MM.1S (cell line): ENCODE measurements around the gene KIAA0513.
A peak's percentile ranks its signal among the peaks of the same experiment; 100 is the strongest.

Source experiments
- DNase-seq: peaks from one replicate; pipeline ENCODE4 v3.0.0-alpha.2; 2015
- H2AFZ ChIP-seq: fragments of 300-600 bp; sonication (generic); 2 replicates; pipeline ENCODE4 v1.6.0; 2016; ENCODE audit warnings: antibody characterized with exemption, low read length
- H3F3A ChIP-seq: fragments of 300-600 bp; sonication (generic); 2 replicates; pipeline ENCODE4 v1.6.1; 2016; ENCODE audit warnings: mild to moderate bottlenecking, antibody characterized with exemption, low read length, moderate library complexity, mixed read lengths; ENCODE audit not compliant: insufficient read depth
- H3K27ac ChIP-seq: fragments of 300-600 bp; sonication (generic); 2 replicates; pipeline ENCODE4 v1.5.1; 2016; ENCODE audit warnings: mild to moderate bottlenecking, low read length
- H3K27me3 ChIP-seq: fragments of 300-600 bp; sonication (generic); replicated peaks from 2 replicates; pipeline ENCODE4 v1.6.0; 2016; ENCODE audit warnings: low read length; ENCODE audit not compliant: insufficient read depth
- H3K36me3 ChIP-seq: fragments of 300-600 bp; sonication (generic); replicated peaks from 2 replicates; pipeline ENCODE4 v1.6.1; 2016; ENCODE audit warnings: mild to moderate bottlenecking, low read length, mixed read lengths; ENCODE audit not compliant: insufficient read depth
- H3K4me1 ChIP-seq: fragments of 300-600 bp; sonication (generic); 2 replicates; pipeline ENCODE4 v1.6.1; 2016; ENCODE audit warnings: low read length, mixed read lengths
- H3K4me2 ChIP-seq: fragments of 300-600 bp; sonication (generic); 2 replicates; pipeline ENCODE4 v1.6.0; 2016; ENCODE audit warnings: low read depth, low read length
- H3K4me3 ChIP-seq: fragments of 300-600 bp; sonication (generic); 2 replicates; pipeline ENCODE4 v1.5.1; 2016; ENCODE audit warnings: low read length, mixed read lengths
- H3K79me2 ChIP-seq: fragments of 300-600 bp; sonication (generic); 2 replicates; pipeline ENCODE4 v1.6.1; 2016; ENCODE audit warnings: mixed run types, low read length, mixed read lengths
- H3K9ac ChIP-seq: fragments of 300-600 bp; sonication (generic); 2 replicates; pipeline ENCODE4 v1.6.1; 2016; ENCODE audit warnings: low read length, mixed read lengths
- H3K9me2 ChIP-seq: fragments of 300-600 bp; sonication (generic); replicated peaks from 2 replicates; pipeline ENCODE4 v1.6.1; 2016; ENCODE audit warnings: mild to moderate bottlenecking, low read length, mixed read lengths; ENCODE audit not compliant: insufficient read depth
- H3K9me3 ChIP-seq: fragments of 300-600 bp; sonication (generic); replicated peaks from 2 replicates; pipeline ENCODE4 v1.6.1; 2016; ENCODE audit warnings: mild to moderate bottlenecking, low read length, mixed read lengths; ENCODE audit not compliant: insufficient read depth
- H4K20me1 ChIP-seq: fragments of 300-600 bp; sonication (generic); 2 replicates; pipeline ENCODE4 v1.6.1; 2016; ENCODE audit warnings: mild to moderate bottlenecking, low read length, moderate library complexity, mixed read lengths; ENCODE audit not compliant: insufficient read depth
- EZH2 ChIP-seq: fragments of 300-600 bp; sonication (generic); optimal IDR thresholded peaks from 2 replicates; pipeline ENCODE3; 2017; ENCODE audit warnings: low read depth, mild to moderate bottlenecking, antibody characterized with exemption, low read length, mixed read lengths
- EZH2phosphoT487 ChIP-seq: fragments of 300-600 bp; sonication (generic); IDR thresholded peaks from 2 replicates; pipeline ENCODE4 v1.6.1; 2018; ENCODE audit warnings: antibody characterized with exemption, low read length
- TF ChIP-seq, protein P1 (sequence below): fragments of 300-600 bp; sonication (generic); IDR thresholded peaks from 2 replicates; pipeline ENCODE4 v1.5.1; 2016; ENCODE audit warnings: antibody characterized with exemption, low read length, mixed read lengths

The KIAA0513 gene

DNA sequence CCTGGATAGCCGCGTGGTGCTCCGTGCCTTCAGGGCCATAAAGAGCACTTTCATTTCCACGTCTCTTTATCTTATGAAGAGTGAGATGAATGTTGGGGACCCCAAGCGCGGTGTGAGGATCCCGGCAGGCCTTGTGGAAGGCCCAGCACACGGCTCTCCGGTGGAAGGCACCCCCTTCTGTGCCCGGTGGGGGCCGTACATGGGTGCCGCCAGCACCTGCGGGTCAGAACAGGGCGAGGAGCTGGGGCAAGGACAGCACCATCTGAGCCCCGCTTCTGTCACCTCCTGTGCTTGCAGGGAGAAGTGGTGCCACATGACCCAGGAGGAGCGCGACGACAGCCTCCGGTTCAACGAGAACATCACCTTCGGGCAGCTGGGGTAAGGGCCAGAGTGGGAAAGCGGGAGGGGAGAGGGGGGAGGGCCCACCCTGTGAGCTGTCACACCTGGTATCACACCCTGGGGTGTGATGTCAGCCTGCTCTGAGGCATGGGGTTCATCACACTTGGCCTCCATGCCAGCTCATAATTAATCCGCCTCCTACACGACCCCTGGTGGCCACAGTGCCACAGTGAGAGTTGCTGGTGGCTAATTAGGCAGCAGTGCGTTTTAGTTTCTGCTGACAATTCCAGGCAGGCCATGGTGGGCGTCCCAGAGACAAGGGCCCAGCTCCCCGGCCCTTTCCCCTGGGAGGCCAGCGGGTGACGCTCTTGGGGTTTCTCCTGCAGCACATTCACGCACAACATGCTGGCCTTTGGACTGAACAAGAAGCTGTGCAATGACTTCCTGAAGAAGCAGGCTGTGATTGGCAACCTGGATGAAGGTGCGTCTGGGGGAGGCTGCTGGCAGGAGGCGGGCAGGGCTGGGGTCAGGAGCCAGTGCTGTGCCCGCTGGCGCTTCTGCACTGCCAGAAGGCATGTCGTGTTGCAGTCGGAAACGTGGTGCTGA, 59.0 kb downstream of the KIAA0513 start:
- H4K20me1 ChIP-seq, result no peaks in the 10 kb centered on the region
- no peaks in the 10 kb centered on the region for H3K36me3 ChIP-seq
- DNase-seq, result peak; percentile 52
- no peaks in the 10 kb centered on the region for H3K9me2 ChIP-seq
- no peaks in the 10 kb centered on the region for H3K4me1 ChIP-seq
- H3K79me2 ChIP-seq, result no peaks in the 10 kb centered on the region
- no peak overlapping the region for H2AFZ ChIP-seq
- H3K4me2 ChIP-seq, result no peak overlapping the region
- no peaks in the 10 kb centered on the region for H3K27me3 ChIP-seq
- TF ChIP-seq EZH2 (no peak), EZH2phosphoT487 (no peak)
- TF ChIP-seq, protein P1, sequence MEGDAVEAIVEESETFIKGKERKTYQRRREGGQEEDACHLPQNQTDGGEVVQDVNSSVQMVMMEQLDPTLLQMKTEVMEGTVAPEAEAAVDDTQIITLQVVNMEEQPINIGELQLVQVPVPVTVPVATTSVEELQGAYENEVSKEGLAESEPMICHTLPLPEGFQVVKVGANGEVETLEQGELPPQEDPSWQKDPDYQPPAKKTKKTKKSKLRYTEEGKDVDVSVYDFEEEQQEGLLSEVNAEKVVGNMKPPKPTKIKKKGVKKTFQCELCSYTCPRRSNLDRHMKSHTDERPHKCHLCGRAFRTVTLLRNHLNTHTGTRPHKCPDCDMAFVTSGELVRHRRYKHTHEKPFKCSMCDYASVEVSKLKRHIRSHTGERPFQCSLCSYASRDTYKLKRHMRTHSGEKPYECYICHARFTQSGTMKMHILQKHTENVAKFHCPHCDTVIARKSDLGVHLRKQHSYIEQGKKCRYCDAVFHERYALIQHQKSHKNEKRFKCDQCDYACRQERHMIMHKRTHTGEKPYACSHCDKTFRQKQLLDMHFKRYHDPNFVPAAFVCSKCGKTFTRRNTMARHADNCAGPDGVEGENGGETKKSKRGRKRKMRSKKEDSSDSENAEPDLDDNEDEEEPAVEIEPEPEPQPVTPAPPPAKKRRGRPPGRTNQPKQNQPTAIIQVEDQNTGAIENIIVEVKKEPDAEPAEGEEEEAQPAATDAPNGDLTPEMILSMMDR, result peak; percentile 47
- no peaks in the 10 kb centered on the region for H3F3A ChIP-seq
- no peak overlapping the region for H3K9ac ChIP-seq
- H3K9me3 ChIP-seq, result no peaks in the 10 kb centered on the region
- no peak overlapping the region for H3K4me3 ChIP-seq
- no peak overlapping the region for H3K27ac ChIP-seq

DNA sequence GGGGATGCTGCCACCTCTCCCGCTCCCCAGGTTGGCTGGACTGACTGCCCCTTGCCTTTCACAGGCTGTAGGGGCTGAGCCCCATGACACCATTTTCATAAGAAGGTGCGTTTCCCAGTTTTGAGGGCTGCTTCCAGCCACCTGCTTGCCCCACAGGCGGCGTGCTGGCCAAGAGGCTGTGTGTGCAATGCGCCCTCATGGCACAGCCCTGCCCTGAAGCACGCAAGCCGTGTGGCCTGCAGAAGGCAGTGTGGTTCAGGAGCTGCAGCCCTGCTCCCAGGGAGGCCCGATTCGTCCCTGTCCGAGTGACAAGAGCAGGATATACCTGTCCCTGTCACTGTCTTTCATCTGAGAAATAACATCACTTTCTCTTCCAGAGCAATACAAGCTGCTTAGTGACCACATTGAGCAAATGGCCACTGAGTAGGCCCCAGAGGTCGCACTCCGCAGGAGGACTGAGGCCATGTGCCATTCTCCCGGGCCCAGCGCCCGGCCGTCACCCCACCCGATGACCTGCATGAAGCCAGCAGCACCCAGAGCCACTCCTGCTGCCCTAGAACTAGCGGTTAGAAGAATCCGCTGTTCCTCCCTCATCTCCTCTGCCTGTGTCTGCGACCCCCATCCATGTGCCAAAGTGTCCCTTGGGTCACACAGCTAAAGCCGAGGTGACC, 60.4 kb downstream of the KIAA0513 start:
- Histone ChIP-seq H3K27me3 (no peaks in the 10 kb centered on the region), H3K4me3 (no peak overlapping the region), H3F3A (no peaks in the 10 kb centered on the region), H3K27ac (no peak overlapping the region), H2AFZ (no peak overlapping the region), H3K4me1 (no peaks in the 10 kb centered on the region), H3K79me2 (no peaks in the 10 kb centered on the region), H3K9me3 (no peaks in the 10 kb centered on the region), H3K4me2 (no peak overlapping the region), H3K36me3 (no peaks in the 10 kb centered on the region), H4K20me1 (no peaks in the 10 kb centered on the region), H3K9me2 (no peaks in the 10 kb centered on the region), H3K9ac (no peak overlapping the region)
- no peak for DNase-seq
- TF ChIP-seq EZH2 (no peak), EZH2phosphoT487 (no peak)
- TF ChIP-seq, protein P1, result no peak

DNA sequence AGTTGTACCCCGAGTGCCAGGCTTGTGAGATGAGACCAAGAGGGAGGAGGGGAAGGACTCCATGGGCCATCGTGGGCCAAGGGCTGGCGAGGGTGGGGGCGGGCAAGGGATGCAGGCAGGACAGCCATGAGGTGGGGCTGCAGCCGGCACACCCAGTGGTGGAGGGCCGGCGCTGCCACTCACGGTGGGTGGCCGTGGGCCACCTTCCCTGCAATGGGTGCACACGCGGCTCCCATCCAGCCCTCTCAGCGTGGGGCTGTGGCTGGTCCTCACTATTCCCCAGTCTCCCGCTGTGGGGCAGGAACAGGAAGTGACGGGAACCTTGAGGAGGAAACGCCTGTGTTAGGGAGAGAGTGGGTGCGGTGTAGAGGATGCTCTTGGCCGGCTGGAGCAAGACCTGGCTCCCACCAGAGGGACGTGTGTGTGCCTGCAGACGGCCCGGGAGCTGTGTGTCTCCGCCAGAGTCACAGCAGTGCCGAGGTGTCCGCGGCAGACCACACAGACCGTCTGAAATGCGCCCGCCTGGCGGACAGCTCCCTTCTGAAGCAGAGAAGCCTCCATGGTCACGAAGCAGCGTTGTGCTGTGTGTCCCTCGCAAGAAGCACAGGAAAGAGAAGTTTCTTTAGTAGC, 61.1 kb downstream of the KIAA0513 start:
- DNase-seq, result no peak
- Histone ChIP-seq H3K4me1 (no peaks in the 10 kb centered on the region), H3K27ac (no peak overlapping the region), H3K4me2 (no peak overlapping the region), H3K9ac (no peak overlapping the region), H2AFZ (no peak overlapping the region), H3K9me3 (no peaks in the 10 kb centered on the region), H4K20me1 (no peaks in the 10 kb centered on the region), H3K4me3 (no peak overlapping the region), H3K79me2 (no peaks in the 10 kb centered on the region), H3K36me3 (no peaks in the 10 kb centered on the region), H3K9me2 (no peaks in the 10 kb centered on the region), H3F3A (no peaks in the 10 kb centered on the region), H3K27me3 (no peaks in the 10 kb centered on the region)
- TF ChIP-seq EZH2 (no peak), EZH2phosphoT487 (no peak)
- TF ChIP-seq, protein P1, result no peak
